Nucleus accumbens (tissue), 56 donors: Measurements from ENCODE around the gene MALT1.
"Not testable (repeated sequence)": the region's sequence is repeated elsewhere in the genome, so short reads cannot be mapped to it uniquely, and the experiment has no call there.

Experiments
- DNase-seq, 56 donors: peaks; one replicate each; lab custom pipeline; 2025; lab: John Stamatoyannopoulos, UW

Gene MALT1

DNA sequence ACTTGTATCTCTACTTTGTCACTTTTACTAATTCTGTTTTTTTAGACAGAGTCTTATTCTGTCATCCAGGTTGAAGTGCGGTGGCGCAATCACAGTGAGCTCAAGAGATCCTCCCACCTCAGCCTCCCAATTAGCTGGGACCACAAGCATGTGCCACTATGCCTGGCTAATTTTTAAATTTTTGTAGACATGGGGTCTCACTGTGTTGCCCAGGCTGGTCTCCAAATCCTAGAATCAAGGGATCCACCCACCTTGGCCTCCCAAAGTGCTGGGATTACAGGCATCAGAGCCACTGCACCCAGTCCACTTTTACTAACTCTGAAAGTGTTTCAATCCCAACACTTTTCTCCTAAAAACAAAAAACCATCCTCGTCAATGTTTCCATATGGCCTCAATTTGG lies 94.9 kb downstream of the MALT1 start:
- DNase-seq, result no peak

- DNase-seq, result no peak
These were observed 95.7 kb downstream of the MALT1 start for GRCh38 chr18:58766946-58767345.

- peak in 52 of 56 donors; percentile 15 to 83 (median 62) for DNase-seq
These were observed 97.2 kb downstream of the MALT1 start for GRCh38 chr18:58768293-58768974.

DNA sequence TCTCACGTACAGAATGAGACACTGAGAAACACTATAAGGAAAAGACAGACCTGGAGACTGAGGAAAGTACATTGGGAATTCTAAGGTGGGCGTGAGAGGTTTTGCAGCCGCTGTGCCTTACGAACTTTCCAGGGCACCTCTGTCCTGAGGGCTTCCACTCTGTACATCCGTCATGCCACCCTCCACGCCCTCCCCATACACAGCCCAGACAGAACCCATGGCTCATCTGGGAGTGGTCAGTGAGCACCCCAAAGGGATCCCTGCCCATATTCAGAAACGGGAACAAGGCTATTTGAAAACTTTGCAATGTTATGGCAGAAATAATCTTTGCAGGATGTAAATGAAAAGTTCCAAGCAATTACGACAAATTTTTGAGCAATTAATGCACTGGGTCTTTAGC lies 98.1 kb downstream of the MALT1 start:
- DNase-seq, result no peak

- no peak for DNase-seq
These were observed 99.3 kb downstream of the MALT1 start for GRCh38 chr18:58770601-58771000.

DNA sequence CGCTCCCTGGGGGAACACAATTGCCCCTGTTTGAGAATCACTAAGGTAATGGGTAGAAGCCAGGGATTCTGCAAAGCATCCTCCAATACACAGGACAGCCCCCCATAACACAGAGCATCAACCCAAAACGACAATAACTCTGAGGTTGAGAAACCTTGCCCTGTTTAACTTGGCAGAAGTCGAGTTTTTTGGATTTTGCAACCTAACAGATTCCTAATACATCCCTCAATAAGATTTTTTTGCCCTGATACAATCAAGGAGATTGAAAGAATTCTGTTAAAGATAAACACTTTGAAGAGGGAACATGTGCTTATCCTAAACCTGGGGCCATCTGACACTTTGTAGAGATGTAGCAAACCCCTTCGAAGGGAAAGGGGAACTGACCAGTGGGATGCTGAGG lies 100.9 kb downstream of the MALT1 start:
- no peak for DNase-seq

- no peak for DNase-seq
These were observed 104.8 kb downstream of the MALT1 start for GRCh38 chr18:58776084-58776483.

GRCh38 chr18:58776541-58776940 lies 105.3 kb downstream of the MALT1 start:
- DNase-seq, result not testable (repeated sequence)

DNA sequence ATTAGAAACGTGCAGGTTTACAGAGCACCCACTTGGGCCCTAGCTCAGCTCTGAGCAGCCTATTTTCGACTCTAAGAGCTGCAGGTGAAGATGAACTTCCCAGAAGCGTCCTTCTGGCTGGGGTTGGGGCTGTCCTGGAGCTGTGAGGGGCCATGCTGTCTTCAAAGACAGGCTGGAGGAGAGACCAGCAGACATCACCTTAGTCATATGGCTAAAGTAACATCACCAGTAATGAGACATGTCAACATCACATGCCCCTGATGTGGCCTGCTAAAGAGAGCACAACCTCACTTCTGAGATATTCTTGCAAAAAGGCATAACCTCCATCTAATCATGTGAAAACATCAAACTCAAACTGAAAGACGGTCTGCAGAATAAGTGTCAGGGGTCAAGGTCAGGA lies 106.2 kb downstream of the MALT1 start:
- no peak for DNase-seq

DNA sequence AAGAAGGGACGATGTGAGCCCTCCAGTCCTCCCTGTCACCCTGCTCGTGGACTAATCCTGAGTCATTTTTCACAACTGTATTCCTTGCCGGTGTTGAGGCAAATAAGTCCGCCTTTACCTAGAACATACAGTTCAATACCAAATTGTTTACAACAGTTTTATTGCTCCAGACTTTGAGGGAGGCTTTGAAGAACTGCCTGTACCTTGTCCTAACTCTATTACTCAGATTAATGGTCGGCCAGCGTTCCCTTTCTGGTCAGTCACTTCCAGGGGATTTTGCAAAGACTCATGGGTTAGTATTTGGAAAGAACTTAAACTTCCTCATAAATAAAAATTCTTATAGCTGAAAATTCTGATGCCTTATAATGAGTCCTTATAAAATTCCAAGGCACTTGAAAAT lies 108.3 kb downstream of the MALT1 start:
- no peak for DNase-seq

GRCh38 chr18:58780045-58780444 lies 108.8 kb downstream of the MALT1 start:
- no peak for DNase-seq

GRCh38 chr18:58781627-58782194 lies 110.4 kb downstream of the MALT1 start:
- peak; percentile 3 to 91 (median 66) for DNase-seq

DNA sequence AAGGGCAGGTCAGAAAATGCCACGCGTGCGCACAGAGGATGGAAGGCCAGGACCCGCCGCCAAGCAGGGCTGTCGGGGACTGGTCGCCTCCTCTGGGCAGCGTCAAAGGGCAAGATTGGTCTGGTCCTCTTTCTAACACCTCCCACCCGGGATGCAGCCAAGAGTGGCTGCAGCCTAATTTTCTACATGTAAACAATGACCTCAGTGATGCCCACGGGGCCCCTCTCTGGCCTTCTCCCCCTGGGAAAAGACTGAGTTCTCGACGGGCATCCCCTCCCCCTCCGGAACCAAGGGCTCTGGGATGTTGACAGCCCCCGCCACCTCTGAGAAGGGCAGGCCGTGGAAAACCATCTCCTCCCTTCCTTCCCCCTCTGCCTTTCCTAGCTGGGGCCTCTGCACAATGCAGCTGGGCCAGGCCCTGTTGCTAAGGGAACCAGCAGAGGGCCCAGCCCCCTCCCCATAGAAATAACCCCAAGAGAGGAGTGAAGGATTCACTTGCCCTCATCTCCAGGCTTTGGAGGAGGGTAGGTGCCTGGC lies 113.4 kb downstream of the MALT1 start:
- DNase-seq, result peak in 3 of 56 donors; percentile 7 to 21 (median 21)

DNA sequence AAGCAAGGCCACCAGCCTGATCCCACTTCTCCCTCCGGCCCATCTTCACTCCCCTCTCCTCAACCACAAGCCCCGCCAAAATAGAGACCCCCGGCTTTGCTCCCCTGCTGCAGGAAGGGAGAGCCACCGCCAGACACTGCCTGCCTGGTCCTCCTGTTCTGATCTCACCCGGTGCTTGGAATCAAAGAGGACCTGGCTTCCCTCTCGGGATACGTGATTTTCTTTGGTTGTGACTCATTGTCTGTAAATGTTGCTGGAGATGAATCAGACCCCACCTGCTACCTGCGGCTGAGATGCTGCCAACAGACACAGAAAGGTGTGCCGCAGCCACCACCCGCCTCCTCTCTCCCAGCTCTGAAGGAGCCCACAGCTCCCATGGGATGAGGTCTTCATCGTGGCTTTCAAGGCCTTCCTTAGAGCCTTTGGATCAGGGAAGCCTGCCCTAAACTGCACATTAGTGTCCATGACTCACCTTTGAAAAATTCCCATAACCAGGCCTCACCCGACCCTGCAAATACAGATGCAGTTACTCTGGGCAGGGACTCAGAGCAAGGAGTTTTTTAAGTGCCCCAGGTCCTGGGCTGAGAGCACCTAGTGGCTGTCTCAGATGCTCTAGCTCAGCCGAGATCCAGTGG lies 114.0 kb downstream of the MALT1 start:
- DNase-seq, result peak in 19 of 56 donors; percentile 5 to 64 (median 20)

DNA sequence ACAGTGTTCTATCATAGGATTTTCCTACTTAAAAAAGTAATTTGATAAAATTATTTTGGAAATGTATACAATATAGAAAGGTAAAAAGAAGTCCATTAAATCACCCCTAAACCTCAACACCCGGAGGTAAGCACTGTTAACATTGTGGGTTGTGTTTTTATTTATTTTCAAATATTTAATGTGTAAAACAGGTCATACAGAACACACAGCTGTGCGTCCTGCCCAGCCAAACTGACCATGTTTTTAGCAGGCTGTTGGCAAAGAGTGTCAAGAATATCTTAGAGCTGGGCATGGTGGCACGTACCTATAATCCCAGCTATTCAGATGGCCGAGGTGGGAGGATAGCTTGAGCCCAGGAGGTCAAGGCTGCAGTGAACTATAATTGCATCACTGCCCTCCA lies 114.6 kb downstream of the MALT1 start:
- DNase-seq, result no peak

DNA sequence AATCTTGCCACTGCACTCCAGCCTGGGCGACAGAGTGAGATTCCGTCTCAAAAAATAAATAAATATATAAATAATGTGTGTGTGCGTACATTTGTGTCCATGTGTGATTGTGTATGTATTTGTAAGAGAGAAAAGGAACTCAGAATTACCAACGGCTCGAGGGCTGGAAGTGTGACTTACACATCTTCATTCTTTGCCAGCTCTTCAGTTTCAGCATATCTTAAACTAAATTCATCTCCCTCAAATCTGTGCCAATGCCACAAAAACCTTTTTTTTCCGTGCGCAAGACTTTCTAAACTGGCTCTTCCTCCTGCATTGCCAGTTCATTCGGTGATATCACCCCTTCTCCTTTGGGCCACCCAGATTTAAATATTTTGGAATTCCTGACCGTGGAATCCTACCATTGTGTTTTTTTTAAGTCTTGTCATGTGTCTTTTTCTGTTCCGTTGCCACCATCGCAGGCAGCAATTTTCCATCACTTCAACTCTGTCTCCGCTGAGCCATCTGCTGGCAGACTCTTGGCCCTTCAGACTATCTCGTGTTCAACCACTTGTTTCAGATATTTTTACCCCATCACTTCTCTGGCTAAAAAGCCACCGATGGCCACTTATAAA lies 116.4 kb downstream of the MALT1 start:
- peak in 9 of 56 donors; percentile 2 to 18 (median 5) for DNase-seq

GRCh38 chr18:58788470-58788869 lies 117.2 kb downstream of the MALT1 start:
- DNase-seq, result no peak

DNA sequence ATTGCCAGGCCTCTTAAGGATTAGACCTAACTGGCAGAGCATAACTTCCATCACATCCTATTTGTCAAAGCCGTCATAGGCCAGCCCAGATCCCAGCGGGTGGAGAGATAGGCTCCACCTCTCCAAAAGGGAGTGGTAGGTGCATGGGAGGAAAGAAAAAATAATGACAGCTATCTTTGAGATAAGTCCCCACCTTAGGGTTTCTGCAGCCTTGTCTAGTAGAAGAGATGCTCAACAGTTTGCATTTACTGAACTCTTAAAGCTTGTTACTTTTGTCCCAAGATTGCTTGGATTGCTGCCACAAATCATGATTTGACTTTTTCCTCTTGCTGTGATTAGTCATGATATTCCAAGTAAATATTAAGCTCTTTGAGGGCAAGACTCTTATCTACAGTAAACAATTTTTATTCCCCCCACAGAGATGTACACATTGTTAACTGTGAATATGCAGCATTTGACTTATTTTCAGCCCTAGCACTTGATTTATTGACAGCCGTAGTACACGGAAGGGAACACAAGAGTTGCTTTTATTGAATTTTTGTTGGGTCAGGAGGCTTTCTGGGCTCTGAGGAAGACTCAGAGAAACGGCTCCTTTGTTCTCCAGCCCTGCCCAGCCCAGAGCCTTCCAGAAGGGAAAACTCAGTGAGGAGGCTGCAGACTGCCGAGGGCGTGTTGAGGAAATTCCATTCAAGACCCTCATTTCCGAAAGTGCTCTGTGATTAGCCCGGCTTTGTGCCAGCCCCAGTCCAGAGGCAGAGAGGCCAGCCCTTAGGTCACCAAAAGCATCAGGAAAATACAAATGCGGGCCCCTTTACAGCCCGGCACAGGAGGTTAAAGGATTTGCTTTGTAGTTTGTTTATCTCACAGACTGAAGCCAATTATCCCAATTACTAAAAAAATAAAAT lies 118.0 kb downstream of the MALT1 start:
- DNase-seq, result peak in 46 of 56 donors; percentile 4 to 66 (median 34)

GRCh38 chr18:58789876-58790240 lies 118.6 kb downstream of the MALT1 start:
- DNase-seq, result no peak

- no peak for DNase-seq
These were observed 120.8 kb downstream of the MALT1 start for GRCh38 chr18:58792086-58792485.
